Stimulated activated CD8-positive, alpha-beta memory T cell treated with anti-CD3 and anti-CD28 coated beads, Interleukin-15, amount 100 ng/mL, for 4 hours (primary cell): ENCODE data around the gene APOB.

ENCODE experiments used
- DNase-seq, 2 donors: peaks; one replicate each; pipeline ENCODE4 v3.0.0-alpha.2; 2020; ENCODE audit warnings: low read depth in 2 of 2

APOB gene

DNA sequence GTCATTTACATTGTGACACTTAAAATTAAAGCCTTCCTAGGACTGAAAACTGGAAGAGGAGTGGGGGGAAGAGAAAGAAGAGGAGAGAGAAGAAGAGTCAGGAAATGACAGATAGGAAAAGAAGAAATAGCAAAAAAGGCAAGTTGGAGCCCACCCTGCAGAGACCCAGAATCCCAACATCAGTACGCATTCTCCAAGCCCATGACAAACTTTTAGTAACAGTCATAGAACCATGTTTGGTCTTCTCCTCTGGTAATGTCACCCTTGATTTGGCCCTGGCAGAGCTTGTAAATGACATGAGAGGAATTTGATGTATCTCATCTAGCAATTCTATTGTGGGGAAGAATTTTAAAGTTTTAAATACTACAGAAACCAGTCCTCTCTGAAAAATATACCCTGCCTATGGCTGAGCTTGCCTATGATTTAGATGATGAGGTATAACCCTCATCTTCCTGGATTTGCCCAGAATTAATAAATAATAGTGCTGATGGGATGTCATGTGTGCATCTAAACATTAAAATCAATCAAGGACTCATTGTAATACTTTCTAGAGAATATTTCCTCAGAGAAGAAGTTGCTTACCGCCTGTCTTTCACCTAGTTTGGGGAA, 40.2 kb downstream of the APOB start:
- no peak for DNase-seq

DNA sequence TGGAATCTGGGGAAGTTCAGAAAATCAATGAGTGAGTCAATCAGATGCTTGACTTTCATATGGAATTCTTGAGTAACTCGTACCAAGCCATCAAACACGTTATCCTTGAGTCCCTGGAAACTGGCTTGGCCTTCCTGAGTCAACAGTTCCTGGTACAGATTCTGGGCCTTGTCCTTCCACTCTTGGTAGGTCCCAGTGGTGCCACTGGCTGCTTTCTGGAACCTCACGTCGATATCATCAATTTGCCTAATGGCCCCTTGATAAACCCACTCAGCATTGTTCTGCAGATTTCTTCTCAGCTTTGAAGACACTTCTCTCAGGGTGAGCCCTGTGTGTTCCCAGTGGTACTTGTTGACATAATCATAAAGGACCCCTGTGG, 41.1 kb downstream of the APOB start:
- no peak for DNase-seq

- DNase-seq, result no peak
Measured at GRCh38 chr2:21001988-21002813, 41.7 kb downstream of the APOB start.

- DNase-seq, result no peak
Measured at GRCh38 chr2:21001225-21001946, 42.5 kb downstream of the APOB start.

DNA sequence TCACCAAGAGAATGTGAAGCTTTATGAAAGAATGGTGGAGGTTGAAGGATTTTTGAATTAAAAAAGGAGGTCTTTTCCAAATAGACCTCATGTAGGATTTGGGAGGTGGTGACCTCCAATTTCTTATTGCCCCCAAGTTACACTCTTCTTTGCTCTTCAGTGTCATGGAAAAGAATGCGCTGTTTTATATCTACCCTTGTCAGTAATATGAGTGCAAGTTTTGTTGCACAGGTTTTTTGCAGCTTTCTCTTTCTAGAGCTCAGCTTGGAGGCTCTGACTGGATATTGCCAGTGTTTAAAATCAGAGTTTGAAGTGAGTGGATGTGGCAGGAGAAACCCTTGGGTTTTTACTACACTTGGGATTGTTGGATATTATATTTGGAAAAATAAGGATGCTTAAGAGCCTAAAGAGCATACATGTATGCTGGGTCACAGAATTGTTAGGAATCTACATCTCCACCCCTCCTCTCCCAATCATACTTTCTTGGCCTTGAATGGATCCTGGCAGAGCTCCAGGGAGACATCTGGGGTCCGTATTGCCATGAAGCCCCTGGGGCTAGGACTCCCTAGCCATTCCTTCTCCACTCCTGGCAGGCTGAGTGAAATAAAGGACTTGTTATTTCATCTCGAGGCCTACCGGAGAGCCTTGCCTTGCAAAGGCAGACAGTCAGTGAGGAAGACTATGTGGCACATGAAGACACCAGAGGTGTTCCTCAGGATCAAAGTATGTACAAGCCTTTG, 43.8 kb downstream of the APOB start:
- DNase-seq, result no peak

DNA sequence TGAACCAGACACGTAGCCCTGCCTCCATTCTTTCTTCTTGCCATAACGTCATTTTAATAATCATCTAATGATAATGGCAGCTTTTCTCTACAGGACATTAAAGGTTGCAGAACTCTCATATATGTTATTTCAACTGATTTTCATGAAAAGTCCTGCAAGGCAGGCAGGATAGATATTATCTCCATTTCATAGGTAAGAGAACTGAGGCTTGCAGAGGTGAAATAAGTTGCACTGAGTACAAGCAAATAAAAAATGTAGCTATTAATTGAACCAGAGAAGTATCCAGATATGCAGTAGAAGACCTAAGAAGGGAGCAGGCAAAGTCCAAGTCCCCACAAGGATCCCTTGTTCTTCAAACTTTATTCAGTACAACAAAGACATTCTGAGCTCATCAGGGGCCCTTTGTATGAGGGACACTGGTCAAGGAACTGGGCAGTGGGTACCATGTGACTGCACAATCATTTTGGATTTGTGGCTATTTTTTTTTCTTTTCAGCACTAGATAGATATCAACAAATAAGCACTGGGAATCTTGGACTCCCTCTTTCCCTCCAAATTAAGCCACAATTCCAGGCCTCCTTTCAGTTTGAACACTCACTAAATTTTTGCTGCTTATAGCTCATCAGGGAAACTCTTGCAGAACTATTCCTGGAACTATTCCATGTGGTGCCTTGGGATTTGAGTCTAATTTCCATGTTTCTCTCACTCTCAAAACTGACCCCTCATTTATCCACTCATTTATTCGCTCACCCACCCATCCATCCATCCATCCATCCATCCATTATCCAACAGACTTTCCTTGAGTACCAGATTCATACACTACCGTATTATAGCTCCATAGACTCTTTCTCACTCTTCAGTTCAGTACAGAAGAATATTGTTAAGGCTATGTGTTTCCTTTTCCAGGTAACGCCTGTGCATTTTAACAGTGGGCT, 44.6 kb downstream of the APOB start:
- DNase-seq, result no peak

DNA sequence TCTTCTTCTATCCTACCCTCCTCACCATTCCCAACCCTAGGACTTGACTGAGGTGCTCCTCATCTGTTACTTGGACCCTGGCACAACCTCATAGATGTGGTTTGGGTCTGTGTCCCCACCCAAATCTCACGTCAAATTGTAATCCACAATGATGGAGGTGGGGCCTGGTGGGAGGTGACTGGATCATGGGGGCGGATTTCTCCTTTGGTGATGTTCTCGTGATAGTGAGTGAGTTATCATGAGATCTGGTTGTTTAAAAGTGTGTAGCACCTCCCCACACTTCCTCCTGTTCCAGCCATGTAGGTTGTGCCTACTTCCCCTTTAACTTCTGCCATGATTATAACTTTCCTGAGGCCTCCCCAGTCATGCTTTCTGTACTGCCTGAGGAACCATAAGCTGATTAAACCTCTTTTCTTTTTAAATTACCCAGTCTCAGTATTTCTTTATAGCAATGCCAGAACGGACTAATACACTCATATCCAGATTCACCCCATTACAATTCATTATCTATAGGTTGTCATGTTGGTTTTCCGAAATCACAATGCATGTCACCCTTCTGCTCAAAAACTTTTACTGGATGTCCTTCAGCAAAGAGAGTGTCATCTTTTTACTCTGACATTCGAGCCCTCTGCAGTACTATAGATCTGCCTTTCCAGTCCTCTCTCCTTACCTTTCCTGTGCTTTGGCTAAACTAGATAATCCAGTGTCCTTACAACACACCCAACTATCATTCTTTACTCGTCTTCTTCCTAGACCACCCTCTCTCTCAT, 45.7 kb downstream of the APOB start:
- no peak for DNase-seq

- DNase-seq, result no peak
Measured at GRCh38 chr2:20994130-20994529, 49.7 kb downstream of the APOB start.

DNA sequence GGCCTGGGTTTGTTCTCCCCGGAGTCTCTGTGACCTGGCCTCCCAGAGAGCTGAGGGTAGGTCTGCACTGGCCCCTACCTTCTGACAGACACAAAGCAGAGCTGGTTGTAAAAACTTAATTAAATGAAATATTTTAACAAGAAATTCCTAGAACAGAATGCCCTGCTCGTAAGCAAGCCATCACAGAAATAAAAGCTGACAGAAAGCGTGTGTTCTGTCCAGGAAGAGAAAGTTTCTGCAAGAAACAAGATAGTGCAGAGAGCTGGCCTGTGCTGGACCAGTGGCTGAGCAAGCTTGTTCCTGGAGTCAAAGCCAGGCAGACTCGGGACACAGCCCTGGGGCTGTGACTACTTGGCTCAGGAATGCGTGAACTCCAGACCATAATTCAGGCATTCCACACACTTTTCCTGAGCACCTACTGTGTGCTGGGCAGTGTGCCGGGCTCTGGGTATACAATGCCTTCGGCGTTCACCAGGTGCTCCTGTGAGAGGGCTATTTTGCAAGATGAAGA, 51.6 kb downstream of the APOB start:
- DNase-seq, result no peak

DNA sequence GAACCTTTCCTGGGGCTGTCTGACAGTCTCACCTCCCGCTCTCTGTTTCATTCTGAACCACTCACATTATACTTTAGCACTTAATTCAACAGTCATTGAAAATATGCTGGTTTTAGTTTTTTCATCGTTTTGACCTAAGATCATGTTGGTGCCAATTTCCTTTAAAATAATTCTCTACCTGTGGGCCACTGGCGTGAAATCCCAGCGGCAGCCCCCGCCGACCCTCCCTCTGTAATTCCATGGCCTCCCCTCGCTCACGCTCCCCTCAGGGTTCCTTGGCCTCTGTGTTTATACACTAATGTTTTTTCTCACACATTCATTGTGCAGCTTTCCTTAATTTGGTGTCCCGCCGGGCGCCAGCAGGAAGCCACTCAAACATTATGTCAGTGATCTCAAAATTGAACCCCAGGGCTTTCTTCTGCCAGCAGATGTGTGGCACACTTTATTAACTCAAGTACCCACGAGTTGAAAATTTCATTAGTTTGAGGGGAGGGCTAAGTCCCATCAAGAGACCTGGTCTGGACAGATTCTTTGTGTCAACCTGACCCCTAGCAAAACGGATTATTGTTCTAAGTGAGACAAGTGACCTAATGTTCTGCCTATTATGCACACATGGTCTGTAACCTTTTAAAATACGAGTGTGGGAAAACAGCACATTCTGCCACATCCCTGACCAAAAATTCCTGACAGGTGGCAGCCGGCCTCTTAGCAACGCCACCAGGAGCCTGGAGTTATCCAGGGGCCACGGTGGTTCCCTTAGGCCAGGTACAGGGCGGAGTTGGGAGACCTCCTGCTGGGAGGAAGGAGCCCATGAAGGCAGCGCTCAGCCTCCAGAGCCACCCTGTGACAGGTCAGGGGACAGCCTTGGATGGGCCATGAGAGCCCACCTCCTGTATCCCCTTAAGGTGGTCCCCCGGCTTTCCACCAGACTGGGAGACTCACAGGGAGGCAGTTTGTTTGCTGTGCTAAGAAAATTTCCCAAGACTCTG, 53.1 kb downstream of the APOB start:
- DNase-seq, result no peak

DNA sequence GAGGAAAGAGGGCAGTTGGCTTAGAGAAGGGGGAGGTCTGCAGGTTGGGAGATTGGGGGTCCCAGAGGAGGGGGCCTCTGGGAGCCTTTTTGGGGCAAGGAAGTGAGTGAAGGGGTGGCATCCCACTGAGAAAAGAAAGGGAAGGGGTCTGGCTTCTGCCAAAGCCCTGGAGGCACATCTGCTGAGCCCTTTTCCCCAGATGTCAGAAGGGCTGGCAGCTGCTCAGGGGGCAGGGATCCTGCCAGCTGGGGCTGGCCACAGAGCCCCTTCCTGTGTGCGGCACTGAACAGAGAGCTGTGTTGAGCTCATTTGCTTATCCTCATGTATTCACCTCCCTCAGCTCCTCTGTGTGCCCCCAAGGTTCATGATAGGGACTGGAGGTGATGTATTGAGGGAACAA, 54.5 kb downstream of the APOB start:
- no peak for DNase-seq

DNA sequence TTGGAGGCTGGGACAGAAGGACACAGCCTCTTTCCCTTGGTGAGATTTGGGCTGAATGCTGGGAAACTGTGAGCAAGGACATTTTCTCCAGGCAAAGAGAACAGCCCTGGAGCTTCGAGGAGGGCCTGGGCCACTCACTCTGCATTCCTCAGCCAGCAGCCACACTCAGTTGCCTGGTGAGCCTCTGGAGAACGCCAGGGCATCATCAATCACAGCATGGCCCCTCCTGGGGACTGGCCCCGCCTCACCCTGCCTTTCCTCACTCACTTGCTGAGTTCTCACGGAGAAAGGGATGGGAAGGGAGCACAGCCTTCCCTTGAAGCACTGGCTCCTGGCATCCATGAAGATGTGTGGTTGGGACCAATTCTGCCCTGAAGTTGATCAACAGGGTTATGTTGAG, 55.0 kb downstream of the APOB start:
- DNase-seq, result no peak

DNA sequence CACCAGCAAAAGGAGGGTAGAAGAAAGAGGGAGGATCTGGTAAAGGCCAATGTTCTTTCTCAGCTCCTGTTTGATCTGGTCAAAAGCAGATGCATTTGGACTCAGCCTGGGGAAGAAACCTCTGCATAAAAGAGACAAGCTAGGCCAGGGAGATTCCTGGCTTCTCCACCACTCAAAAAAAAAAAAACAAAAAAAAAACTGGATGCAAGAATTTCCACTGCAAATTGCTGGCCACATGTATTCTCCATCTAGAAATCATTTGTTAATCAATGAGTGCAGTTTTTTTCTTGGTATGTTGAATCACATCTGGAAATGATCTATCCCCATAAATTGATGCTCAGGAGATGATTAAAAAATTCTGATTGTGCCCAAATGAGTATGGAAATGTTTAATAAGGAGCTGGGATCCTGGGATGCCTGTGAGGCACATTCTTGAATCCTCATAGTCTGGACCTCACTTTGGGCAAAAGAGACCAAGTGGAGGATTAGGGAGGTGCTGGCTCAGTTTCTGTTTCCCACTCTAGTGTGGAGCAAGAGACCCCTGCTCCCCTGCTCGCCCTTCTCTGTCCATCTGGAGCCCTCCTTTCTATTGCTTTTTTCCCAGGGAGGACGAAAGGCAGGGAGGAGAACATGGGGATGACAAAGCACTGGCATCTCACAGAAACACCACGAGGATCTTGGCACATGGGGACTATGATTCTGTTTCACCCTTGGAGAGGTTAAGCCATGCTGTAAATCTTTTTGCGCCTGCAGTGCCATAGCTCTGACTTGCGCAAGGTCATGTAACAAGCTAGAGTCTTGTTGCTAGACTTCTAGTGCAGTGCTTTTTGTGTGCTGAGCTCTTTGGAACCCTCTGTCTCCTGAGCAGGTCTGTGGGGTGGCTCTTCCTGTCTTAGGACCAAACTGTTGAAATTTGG, 57.6 kb downstream of the APOB start:
- DNase-seq, result no peak

DNA sequence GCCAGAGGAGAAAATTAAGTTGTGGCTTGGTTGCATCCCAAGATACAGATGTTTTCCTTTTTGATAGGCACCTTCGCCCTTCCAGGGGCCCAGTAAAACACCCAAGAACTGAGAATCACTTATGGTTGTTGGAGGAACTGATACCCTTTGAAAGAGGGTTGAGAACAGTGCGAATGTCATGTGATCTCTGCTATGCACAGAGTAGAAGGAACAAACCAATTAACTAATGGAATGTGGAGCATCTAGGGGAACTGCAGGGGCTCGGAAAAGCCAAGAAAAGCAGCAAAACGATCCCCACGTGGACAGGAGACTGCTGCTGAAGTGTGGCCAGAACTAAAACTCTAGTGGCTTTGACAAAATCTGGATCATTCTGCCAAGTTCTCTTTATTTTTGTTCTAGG, 58.8 kb downstream of the APOB start:
- DNase-seq, result no peak

- DNase-seq, result no peak
Measured at GRCh38 chr2:20984408-20984807, 59.5 kb downstream of the APOB start.

DNA sequence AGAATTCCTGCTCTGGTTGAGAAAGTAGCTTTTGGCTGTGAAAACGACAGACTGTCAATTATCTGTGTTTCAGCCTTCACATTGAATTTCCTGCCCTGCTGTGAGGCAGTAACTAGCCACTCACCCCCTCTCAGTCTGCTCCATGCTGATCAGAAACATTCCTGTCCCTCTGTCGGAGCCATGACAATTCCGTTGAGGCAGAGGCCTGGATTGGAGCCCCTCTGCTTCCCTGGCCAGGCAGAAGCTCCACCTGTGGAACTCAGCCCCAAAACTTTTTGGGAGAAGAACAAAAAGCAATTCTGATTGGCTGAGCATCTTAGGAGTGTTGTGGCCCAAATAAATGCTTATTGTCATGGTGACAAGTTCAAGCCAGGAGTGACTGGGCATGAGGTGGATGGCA, 60.0 kb downstream of the APOB start:
- no peak for DNase-seq

DNA sequence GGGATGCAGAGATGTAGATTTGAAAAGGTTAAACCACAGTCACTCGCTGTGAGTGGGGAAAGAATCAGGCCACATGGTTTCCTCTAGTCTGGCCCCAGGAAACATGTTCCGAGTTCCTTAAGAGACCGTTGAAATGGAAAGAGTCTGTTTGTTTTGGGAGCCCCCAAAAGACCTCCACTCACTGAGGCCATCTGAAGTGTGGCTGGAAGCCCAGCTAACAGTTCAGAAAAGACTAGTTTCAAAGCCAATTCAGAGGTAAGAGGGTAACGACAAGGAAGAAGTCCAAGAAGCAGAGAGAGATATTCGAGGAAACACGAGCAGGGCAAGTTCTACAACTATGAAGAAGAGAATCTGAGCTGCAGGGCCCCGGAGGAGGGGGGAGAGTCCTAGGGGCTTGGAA, 61.0 kb downstream of the APOB start:
- DNase-seq, result no peak
